GM19468 (cell line): Measurements from ENCODE around the gene CASK.
A peak's percentile ranks its signal among the peaks of the same experiment; 100 is the strongest.
"Not testable (repeated sequence)": the region's sequence is repeated elsewhere in the genome, so short reads cannot be mapped to it uniquely, and the experiment has no call there.

ENCODE experiments used
- ATAC-seq: cut with Tn5 transposase; IDR thresholded peaks from one replicate; pipeline ENCODE4 v1.9.1; 2021; ENCODE audit warnings: mild to moderate bottlenecking, moderate library complexity, moderate number of reproducible peaks; ENCODE audit not compliant: unreplicated experiment; ENCODE audit errors: extremely low read depth

Gene CASK

DNA sequence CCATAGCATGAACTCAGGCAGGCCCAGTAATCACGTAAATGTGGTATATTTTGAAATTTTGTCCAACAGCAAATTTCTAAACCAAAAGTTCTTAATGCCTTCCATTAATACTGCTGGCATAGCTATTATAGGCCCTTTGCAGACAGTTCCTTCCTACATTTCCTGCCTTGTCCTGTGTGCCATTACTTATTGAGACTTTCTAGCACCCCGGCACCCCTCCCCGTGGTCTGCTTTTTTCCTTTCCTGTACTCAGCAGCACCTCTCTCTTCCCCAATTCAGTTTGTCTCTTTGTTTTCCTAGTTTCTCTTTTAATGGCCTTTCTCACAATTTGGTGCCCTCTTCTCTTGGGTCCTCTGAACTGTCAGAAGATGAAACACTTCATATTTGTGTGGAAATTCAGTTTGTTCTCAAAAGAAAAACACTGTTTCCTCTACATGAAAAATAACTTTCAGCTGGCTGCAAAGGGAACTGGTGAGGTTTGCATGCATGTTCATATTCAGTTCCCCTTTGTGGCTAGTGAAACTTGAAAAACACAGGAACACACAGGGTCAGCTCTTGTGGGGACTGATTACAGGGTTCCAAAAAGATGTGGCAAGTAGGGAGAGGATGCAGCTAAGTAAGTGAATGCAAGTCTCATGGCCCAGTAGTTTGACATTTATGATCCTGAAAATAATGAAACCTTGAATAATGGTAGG is 217.5 kb downstream of the CASK start:
- ATAC-seq, result peak; percentile 67

- no peak for ATAC-seq
Measured at GRCh38 chrX:41705042-41705441, 218.3 kb downstream of the CASK start.

GRCh38 chrX:41703574-41704029 is 219.8 kb downstream of the CASK start:
- ATAC-seq, result no peak

- no peak for ATAC-seq
Measured at GRCh38 chrX:41695426-41695825, 227.9 kb downstream of the CASK start.

- ATAC-seq, result no peak
Measured at GRCh38 chrX:41693024-41693423, 230.3 kb downstream of the CASK start.

DNA sequence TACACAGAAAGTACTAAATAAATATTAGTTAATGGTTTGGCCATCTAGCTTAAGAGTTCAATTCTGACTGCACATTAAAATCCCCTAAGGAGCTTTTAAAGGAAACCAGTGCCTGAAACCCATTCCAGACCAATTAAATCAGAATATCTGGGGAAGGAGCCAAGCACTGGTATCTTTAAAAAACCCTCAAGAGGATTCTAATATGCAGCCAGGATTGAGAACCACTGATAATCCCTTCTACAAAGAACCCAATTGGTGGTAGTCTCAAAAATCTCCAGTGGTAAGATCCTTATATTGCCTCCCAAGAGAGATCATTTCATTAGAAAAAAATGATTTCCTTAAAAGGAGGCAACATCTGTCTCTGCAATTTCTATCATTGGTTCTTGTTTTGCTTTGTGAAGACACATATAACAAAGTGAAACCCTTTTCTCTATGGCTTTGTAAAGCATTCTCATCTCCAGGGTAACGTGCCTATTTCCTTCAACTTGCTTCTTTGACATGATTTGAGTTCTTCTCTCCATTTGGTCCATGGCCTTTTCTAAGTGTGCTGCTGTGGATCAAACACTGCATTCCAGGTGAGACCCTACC is 231.1 kb downstream of the CASK start:
- ATAC-seq, result no peak

DNA sequence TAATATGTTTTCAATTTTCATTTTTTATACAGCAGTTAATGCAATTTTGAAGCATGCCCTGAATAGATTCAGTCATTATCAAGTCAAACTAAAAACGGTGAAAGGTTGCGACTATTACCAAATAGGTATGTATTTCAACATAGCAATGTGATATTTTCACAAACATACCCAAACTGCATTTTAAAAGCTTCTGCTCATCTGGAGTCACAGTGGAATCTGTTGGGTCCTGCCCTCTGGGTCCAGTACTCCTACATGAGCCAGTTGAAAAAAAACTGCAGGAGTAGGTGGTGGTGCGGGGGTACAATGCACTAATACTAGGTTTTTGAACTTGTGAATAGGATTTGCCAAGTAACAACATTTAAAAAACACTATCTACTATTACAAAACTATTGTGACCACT is 233.6 kb downstream of the CASK start:
- no peak for ATAC-seq

DNA sequence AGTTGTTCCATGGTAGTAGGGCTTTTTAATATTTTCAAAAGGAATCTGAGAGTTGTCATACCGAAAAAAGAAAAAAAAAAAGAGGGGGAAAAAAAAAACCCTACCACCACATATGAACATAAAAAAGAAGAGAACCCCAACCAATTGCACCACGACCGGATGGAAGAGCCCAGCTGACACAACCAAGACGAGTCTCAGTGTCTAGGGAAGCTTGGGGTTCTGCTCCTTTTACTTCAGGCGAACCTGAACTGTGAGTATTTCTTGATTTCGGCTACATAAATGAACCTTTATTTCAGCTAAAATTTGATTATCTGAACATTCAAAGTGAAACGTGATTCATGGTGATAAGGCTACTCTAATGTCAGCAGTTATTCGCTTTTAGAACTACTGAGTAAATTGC is 234.5 kb downstream of the CASK start, which contains the start of gene GPR34:
GPR34 (plus strand) TSS at position 139 of the 400 bp plus-strand sequence. CDS start 6,661 bp downstream, outside the sequence.
- ATAC-seq, result no peak

GRCh38 chrX:41688156-41688555 is 235.2 kb downstream of the CASK start:
- ATAC-seq, result no peak

- no peak for ATAC-seq
Measured at GRCh38 chrX:41686788-41687187, 236.6 kb downstream of the CASK start.

- no peak for ATAC-seq
Measured at GRCh38 chrX:41684940-41685339, 238.4 kb downstream of the CASK start.

DNA sequence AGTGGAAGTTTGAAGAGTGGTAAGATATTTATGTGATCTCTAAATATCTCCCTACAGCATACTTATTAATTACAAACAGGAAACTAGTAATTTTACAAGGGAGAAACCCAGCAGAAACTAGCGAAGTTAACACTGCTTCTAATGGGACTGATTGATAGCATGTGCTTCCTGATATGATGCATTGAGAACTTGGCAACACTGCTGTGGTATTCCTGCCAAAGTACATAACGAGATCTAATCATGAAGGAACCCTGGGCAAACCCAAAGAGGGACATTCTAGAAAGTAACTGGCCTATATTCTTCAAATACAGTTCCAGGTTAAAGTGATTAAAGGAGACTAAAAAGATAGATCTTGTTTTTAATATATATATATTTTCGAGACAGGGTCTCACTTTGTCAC is 239.2 kb downstream of the CASK start:
- ATAC-seq, result no peak

DNA sequence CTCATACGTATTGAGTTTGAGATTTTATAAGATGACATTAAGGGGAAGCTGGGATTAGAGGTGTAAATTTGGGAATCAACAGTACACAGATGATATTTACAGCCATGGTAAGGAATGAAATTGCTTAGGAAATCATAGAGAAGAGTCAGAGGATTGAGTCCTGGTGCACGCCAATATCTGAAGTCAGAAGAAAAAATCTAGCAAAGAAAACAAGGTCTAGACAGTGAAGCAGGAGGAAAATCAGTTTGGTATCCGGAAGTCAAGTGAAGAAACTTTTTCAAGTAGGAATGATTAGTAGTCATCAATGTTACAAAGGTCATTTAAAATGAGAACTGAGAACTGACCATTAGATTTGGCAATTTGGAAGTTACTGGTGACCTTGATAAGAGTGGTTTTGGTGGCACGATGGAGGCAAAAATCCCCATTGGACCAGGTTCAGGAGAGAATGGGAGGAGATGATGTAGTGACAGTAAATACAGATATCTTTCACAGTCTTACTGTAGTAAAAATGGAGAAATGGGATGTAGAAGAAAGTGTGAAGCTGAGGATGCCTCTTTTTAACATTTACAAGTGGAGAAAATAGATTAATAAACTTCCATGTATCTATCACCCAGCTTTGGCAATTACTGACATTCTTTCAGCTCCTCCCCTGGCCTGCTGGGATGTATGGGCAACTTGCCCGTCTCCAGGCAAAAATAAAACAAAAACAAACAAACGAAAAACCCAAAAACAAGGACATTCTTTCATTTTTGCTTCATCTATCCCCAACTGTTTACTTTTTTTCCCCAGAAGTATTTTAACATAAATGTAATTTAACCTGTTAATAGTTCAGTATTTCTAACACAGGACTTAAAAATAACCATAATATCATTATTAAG is 245.9 kb downstream of the CASK start:
- ATAC-seq, result no peak

DNA sequence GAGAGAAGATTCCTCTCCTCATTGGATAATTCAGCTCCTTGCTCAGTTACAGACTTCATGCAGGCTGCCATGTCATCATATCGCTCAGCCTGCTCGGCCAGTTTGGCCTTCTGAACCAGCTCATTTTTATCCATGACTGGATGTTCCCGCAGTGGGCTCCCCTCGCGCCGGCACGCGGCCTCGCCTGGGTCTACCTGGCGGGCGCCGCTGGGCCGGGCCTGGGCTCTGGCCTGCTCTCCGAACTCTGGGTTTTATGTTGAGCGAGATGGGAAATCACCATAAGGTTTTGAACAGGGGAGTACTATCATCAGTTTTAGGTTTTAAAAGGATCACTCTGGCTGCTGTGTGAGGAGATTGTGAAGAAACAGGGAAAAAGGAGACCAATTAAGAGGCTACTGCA is 247.0 kb downstream of the CASK start:
- not testable (repeated sequence) for ATAC-seq

- ATAC-seq, result no peak
Measured at GRCh38 chrX:41672643-41673042, 250.7 kb downstream of the CASK start.

GRCh38 chrX:41671082-41671481 is 252.3 kb downstream of the CASK start:
- ATAC-seq, result no peak

- no peak for ATAC-seq
Measured at GRCh38 chrX:41670112-41670511, 253.2 kb downstream of the CASK start.

- ATAC-seq, result no peak
Measured at GRCh38 chrX:41667631-41668030, 255.7 kb downstream of the CASK start.

DNA sequence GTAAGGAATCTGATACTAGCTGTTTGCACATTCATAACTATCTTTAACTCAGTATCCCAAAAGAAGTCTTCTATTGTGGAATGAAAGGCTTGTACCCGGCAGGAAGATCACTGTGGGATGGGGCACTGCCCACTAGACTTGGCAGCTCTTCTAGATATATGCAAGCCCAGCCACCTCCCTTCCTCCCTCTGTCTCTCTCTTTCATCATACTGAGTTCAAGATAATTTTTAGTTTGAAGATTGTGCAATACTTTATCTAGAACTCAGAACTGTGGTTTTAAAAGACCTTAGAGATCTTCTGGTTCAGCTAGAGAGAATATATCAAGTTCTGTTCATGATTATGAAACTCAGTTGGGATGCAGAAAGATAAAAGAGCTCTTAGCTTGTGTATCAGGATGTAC is 257.1 kb downstream of the CASK start:
- no peak for ATAC-seq

GRCh38 chrX:41665686-41666085 is 257.7 kb downstream of the CASK start:
- no peak for ATAC-seq

- no peak for ATAC-seq
Measured at GRCh38 chrX:41664908-41665307, 258.4 kb downstream of the CASK start.
